Activated naive CD4-positive, alpha-beta T cell (primary cell): ENCODE data around the gene MAMLD1.

Source experiments
- DNase-seq, 4 experiments: peaks; one replicate each; lab custom pipeline; 2025; lab: John Stamatoyannopoulos, UW

Gene MAMLD1

GRCh38 chrX:150405576-150405975 is 42.5 kb downstream of the MAMLD1 start:
- DNase-seq = no peak

- DNase-seq = no peak
These were observed 43.5 kb downstream of the MAMLD1 start for GRCh38 chrX:150406596-150406995.

GRCh38 chrX:150408007-150408406 is 44.9 kb downstream of the MAMLD1 start:
- DNase-seq = no peak

GRCh38 chrX:150408561-150408960 is 45.4 kb downstream of the MAMLD1 start:
- no peak for DNase-seq

GRCh38 chrX:150409486-150409885 is 46.4 kb downstream of the MAMLD1 start:
- no peak for DNase-seq

- no peak for DNase-seq
These were observed 46.8 kb downstream of the MAMLD1 start for GRCh38 chrX:150409964-150410363.

GRCh38 chrX:150410513-150410912 is 47.4 kb downstream of the MAMLD1 start:
- no peak for DNase-seq

GRCh38 chrX:150411656-150412055 is 48.5 kb downstream of the MAMLD1 start:
- DNase-seq = no peak

GRCh38 chrX:150414228-150414627 is 51.1 kb downstream of the MAMLD1 start:
- DNase-seq = no peak

- no peak for DNase-seq
These were observed 53.4 kb downstream of the MAMLD1 start for GRCh38 chrX:150416469-150416868.

- DNase-seq = no peak
These were observed 58.7 kb downstream of the MAMLD1 start for GRCh38 chrX:150421816-150422215.

- no peak for DNase-seq
These were observed 66.5 kb downstream of the MAMLD1 start for GRCh38 chrX:150429594-150429993.

- DNase-seq = no peak
These were observed 73.1 kb downstream of the MAMLD1 start for GRCh38 chrX:150436195-150436594.

- no peak for DNase-seq
These were observed 75.0 kb downstream of the MAMLD1 start for GRCh38 chrX:150438165-150438564.

GRCh38 chrX:150446151-150446550 is 83.0 kb downstream of the MAMLD1 start:
- DNase-seq = no peak

GRCh38 chrX:150446995-150447394 is 83.9 kb downstream of the MAMLD1 start:
- no peak for DNase-seq

- no peak for DNase-seq
These were observed 86.2 kb downstream of the MAMLD1 start for GRCh38 chrX:150449313-150449712.

- no peak for DNase-seq
These were observed 87.5 kb downstream of the MAMLD1 start for GRCh38 chrX:150450519-150451177.

GRCh38 chrX:150451953-150452352 is 88.8 kb downstream of the MAMLD1 start:
- DNase-seq = no peak

- DNase-seq = no peak
These were observed 91.0 kb downstream of the MAMLD1 start for GRCh38 chrX:150454083-150454482.

- no peak for DNase-seq
These were observed 91.5 kb downstream of the MAMLD1 start for GRCh38 chrX:150454508-150455214.

GRCh38 chrX:150455215-150455608 is 92.1 kb downstream of the MAMLD1 start:
- DNase-seq = no peak

GRCh38 chrX:150456466-150456865 is 93.3 kb downstream of the MAMLD1 start:
- no peak for DNase-seq

- no peak for DNase-seq
These were observed 93.8 kb downstream of the MAMLD1 start for GRCh38 chrX:150456941-150457340.
